NCI-H2171 (cell line): ENCODE results near the gene MON2.
"Not testable (repeated sequence)": the region's sequence is repeated elsewhere in the genome, so short reads cannot be mapped to it uniquely, and the experiment has no call there.

Source experiments
- DNase-seq: peaks from one replicate; lab custom pipeline; 2025; lab: John Stamatoyannopoulos, UW

MON2 gene, protein sequence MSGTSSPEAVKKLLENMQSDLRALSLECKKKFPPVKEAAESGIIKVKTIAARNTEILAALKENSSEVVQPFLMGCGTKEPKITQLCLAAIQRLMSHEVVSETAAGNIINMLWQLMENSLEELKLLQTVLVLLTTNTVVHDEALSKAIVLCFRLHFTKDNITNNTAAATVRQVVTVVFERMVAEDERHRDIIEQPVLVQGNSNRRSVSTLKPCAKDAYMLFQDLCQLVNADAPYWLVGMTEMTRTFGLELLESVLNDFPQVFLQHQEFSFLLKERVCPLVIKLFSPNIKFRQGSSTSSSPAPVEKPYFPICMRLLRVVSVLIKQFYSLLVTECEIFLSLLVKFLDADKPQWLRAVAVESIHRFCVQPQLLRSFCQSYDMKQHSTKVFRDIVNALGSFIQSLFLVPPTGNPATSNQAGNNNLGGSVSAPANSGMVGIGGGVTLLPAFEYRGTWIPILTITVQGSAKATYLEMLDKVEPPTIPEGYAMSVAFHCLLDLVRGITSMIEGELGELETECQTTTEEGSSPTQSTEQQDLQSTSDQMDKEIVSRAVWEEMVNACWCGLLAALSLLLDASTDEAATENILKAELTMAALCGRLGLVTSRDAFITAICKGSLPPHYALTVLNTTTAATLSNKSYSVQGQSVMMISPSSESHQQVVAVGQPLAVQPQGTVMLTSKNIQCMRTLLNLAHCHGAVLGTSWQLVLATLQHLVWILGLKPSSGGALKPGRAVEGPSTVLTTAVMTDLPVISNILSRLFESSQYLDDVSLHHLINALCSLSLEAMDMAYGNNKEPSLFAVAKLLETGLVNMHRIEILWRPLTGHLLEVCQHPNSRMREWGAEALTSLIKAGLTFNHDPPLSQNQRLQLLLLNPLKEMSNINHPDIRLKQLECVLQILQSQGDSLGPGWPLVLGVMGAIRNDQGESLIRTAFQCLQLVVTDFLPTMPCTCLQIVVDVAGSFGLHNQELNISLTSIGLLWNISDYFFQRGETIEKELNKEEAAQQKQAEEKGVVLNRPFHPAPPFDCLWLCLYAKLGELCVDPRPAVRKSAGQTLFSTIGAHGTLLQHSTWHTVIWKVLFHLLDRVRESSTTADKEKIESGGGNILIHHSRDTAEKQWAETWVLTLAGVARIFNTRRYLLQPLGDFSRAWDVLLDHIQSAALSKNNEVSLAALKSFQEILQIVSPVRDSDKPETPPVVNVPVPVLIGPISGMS (N-terminal part only)

DNA sequence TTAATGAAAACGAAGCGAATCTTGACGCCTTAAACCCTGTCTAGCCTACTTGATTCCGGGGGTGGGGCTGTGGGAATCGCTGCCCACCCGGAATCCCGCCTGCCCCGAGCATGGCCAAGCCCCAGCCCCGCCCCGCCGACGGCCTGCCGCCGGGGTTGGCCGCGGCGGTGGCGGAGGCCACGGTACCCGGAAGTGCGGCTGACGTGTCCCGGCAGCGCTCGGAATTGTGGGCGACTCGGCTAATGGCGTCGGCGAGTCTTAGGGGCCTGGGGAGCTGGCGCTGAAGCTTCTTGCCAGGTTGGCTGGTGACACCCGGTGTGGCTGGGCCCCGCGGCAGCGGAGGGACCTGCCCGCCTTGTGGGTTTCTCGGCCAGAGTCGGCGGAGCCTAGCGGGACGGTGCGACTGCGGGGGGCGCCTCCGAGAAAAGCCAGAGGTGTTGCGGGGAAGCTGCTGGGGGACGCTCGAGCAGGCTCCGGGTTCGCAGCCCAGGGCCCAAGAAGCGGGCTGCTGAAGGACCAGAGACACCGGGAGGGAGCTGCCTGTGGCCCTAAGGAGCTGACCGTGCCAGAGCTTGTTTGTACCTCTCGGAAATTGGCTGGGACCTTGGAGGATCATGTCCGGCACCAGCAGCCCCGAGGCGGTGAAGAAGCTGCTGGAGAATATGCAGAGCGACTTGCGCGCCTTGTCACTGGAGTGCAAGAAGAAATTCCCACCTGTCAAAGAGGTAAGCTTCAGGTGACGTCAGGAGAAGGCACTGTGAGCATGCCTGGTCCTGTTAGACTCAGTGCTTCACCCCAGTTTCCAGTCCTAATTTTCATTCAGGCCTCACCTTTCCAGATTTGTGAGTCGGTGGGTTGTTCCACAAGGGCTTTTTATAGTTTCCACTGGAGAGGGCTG lies at the start of gene MON2:
MON2 (plus strand) TSS at position 233 of the 898 bp plus-strand sequence; CDS start at position 615, 382 bp downstream.
- DNase-seq = peak; percentile 84

DNA sequence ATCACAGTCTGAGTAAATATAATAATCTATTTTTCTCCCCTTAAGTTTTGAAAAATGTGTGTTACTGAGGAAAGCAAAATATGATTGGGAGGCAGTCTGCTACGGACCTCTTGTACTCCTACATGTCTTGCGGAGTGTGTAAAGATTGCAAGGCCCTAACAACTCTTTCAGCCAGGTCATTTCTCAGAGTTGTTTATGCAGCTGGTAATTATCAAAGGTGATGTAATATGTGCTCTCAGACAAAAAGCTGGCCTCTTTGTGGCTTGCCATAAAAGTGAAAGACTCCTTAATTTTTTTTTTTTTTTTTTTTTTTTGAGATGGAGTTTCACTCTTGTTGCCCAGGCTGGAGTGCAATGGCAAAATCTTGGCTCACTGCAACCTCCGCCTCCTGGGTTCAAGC lies 40.5 kb upstream of the MON2 start:
- DNase-seq = no peak

DNA sequence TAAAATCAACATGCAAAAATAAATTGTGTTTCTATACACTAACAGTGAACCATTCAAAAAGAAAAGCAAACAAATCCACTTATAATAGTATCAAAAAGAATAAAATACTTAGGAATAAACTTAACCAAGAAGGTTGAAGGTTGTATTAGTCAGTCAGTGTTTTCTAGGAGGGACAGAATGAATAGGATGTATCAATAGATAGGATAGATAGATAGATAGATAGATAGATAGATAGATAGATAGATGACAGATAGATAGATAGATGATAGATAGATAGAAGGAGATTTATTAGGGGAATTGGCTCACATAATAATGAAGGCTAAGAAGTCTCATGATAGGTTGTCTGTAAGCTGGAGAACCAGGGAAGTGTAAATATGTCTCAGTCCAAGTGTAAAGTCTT lies 37.2 kb upstream of the MON2 start:
- DNase-seq = no peak

DNA sequence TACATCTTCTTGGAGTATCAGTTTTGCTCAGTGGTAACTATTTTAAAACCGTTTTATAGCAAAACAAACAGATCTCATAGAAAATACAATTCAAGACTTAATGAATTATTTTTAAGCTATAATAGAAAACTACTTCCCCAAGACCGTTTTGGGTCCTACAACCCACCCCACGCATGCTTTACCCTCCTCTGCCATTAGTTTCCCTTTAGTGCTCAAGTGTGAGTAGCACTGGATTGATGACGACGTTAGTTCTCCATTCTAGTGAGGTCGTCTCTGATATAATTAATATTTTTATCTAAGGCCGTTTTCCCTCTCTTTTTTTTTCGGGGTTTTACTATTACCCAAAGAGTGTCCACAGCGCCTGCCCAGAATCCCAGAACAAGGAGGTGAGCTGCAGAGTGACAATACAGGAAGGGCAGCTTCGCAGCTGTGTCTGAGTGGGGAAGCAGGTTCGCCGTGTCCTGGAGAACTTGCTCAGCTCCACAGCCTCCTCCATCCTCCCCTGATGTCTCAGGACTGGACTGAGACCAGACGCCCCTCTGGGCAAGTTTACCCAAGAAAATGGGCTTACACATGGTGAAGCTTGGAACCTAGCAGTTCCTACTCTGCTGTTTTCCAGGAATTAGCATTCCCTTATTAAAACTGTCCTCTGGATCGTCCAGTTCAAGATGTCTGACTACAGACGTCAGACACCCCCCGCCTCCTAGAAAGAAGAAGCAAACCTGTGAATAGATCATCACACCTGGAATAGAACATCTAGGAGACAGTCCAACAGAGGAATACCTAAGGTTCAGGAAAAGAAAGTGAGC lies 31.9 kb upstream of the MON2 start:
- no peak for DNase-seq

DNA sequence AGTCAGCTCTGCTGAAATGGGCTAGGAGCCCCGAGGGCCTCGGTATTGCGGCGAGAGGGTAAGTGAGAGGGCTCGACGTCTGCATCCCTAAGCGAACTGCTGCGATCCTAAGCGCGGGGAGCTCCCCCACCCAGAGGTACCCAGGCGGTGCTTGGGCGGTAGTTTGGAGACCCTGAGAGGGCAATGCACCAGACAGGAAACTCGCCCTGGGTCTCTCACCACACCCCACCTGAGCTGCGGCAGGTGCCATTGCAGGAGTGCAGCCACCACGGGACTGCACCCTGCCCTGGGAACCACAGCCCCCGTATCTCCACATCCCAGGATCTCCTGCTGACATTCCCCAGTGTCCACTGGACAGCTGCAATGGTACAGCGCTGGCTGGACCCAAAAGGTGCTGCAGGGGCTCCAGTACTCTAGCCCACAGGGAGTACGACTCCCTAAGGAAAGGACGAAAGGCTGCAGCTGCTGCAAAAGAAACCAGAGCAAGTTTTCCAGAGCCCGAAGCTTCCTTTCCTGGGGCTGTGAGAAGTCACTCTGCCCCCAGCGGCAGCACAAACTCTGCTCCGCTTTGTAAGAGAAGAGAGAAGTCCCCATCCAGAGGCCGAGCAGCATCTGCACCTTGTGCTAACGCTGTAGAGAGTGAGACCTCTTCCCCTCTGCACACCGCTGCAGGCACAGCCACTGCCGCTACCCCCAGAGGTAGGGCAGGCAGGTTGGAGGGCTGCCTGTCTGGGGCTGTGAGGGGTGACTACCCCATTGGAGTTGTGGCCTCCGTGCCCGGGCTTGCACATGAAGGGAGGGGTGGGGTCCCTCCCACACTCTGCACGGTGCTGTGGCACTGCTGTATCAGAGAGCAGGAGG lies 31.1 kb upstream of the MON2 start:
- DNase-seq = peak; percentile 40

DNA sequence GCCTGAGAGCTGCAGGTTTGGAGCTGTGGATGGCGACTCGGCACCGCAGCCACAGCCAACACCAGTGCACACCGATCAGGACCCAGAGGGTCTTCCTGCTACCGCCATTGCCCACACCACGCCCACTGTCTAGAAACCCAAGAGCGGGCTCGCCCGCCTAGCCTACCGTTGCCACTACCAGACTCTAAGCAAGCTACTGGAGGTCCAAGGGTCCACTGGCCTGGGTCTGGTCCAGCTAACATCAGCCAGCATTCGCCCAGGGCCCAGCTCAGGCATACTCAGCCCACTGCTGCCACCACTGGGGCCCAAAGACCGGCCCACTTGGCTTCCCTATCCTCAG lies 30.5 kb upstream of the MON2 start:
- no peak for DNase-seq

DNA sequence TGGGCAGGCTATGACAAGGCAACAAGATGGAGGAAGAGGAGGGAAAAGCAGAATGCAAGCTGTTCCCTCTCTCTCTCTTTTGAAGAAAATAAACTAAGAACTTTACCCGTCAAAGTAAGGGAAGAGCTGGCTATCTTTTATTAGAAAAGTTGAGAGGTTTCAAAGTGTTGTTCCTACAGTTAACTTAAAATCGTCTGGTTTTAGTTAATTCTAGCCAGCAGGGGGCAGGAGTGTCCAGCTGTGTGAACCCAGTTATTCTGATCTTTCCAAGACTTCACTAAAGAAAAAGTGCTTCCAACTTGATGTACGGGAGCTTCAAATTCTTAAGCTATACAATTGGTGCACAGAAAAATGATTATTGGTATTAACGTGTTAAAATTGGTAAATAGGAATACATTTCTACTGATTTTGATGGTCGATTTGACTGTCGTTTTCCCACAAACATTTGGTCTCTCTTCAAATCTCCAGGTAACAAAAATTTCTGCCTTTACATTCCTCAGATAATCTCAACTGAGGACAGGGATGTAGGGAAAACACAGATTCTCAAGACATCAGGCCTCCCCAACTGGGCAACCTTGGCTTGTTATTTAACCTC lies 28.4 kb upstream of the MON2 start:
- no peak for DNase-seq

DNA sequence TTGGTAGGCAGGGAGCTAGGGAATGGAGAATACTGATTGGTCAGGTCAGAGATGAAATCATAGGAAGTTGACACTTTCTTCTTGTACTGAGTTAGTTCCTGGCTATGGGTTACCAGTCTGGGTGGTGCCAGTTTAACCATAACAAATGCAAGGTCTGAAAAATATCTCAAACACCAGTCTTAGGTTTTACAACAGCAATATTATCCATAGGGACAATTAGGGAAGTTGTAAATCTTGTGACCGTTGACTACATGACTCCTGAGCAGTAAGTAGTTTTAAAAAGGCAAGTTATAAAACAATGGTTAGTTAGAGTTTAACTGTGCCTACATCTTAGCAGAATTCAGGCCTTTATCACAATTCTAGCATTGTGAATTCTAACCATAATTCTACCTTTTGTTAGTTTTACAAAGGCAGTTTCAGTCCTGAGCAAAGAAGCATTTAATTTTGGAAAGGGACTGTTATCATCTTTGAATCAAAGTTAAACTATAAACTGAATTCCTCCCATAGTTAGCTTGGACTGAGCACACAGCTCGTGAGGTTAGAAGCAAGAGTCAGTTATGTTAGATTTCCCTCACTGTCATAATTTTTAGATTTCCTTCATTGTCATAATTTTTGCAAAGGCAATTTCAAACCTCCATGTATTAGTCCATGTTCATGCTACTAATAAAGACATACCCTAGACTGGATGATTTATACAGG lies 19.7 kb upstream of the MON2 start:
- DNase-seq = no peak

DNA sequence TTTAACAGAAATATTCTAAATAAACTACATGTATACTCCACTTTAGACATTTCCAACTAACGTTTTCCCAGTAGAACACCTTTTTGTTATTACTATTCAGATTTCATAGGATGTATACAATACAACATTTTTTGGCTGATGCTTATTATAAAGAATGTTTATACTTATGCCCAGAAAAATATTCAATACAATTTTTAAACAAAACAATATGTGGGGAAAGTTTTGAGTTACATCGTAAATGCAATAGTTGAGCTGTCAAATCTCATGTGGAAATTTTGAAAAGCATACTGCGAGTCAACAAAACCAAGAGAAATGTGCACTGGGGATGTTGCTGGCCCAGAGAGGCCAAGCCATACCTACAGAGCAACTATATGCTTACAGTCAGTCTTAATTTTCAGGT lies 18.2 kb upstream of the MON2 start:
- DNase-seq = no peak

DNA sequence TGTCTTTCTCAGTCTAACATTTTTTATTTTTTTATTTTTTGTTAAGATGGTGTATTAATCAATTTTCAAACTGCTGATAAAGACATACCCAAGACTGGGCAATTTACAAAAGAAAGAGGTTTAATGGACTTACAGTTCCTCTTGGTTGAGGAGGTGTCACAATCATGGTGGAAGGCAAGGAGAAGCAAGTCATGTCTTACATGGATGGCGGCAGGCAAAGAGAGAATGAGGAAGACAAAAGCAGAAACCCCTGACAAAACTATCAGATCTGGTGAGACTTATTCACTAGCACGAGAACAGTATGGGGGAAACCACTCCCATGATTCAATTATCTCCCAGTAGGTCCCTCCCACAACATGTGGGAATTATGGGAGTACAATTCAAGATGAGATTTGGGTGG lies 11.2 kb upstream of the MON2 start:
- not testable (repeated sequence) for DNase-seq

DNA sequence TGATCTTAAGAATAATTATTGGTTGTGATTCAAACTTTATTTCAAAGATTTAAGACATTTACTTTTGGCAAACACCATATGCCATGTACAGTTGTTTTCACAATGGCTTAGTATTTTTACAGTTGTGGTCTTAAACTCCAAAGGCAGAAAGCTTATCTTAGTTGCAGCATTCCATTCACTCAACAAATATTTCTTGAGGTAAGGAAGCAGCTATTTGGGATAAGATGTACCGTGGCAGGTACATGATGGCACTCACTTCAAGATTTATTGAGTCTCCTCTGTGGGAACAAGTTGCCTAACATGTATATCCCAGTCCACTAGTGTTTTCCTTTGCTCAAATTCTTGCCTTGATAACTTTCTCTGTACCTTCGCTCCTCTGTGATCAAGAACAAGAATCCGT lies 8.0 kb upstream of the MON2 start:
- no peak for DNase-seq

DNA sequence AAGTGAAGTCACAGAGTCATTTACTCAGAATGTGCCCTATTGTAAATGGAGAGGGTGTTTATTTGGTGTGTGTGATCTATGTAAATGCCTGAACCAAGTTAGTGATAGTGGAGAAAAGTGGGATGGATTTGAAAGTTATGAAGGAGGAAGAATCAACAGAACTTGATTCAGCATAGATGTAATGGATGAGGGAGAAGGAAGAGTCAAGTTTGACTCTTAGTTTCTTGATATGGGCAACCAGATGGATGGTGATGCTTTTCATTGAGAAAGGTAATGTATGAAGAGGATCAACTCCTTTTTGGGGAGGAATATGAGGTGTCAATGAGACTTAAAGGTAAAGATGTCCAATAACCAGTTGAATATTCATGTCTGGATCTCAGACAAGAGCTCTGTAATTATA lies 6.7 kb upstream of the MON2 start:
- no peak for DNase-seq

DNA sequence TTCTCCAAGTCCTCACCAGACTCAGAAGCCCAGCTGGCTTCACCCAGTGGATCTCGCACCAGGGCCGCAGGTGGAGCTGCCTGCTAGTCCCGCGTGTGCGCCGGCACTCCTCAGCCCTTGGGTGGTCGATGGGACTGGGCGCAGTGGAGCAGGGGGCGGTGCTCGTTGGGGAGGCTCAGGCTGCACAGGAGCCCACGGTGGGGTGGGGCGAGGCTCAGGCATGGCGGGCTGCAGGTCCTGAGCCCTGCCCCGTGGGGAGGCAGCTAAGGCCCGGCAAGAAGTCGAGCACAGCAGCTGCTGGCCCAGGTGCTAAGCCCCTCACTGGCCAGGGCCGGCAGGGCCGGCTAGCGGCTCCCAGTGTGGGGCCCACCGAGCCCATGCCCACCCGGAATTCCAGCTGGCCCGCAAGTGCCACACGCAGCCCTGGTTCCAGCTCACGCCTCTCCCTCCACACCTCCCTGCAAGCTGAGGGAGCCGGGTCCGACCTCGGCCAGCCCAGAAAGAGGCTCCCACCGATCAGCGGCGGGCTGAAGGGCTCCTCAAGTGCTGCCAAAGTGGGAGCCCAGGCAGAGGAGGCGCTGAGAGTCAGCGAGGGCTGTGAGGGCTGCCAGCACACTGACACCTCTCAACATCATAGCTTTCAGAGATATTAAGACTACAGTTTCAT lies 5.3 kb upstream of the MON2 start:
- not testable (repeated sequence) for DNase-seq

DNA sequence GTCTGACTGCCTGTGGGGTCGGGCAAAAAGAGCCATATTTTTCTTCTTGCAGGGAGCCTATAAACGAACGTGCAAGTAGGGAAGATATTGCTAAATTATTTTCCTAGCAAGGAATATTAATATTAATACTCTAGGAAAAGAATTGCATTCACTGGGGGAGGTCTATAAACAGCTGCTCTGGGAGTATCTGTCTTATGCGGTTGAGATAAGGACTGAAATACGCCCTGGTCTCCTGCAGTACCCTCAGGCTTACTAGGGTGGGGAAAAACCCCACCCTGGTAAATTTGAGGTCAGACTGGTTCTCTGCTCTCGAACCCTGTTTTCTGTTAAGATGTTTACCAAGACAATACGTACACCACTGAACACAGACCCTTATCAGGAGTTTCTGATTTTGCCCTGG lies 3.4 kb upstream of the MON2 start:
- DNase-seq = not testable (repeated sequence)

DNA sequence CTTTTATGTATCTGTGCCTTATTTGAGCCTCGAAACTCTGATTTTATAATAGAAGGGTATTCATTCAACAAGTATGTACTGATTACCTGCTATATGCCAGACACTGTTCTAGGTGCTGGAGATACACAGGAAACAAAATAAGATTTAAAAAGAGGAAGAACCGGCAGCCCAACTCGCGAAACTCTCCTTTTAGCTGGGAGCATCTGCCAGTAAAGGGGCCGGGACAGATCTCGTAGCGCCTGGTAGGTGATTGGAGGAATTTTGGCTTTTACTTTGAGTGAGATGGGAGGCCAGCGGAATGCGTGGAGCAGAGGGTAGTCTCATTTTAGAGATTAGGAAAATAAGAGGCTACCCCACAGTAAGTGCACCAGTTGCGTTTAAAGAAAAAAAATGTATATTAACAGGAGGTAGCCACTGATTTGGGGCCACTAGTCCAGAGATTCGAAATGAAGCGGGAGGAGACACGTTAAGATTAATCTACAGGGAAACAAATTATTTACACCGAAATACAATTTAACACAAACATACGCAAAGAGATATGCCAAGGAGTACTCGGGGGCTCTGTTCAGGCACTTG lies 520 bp upstream of the MON2 start:
- DNase-seq = peak; percentile 20

DNA sequence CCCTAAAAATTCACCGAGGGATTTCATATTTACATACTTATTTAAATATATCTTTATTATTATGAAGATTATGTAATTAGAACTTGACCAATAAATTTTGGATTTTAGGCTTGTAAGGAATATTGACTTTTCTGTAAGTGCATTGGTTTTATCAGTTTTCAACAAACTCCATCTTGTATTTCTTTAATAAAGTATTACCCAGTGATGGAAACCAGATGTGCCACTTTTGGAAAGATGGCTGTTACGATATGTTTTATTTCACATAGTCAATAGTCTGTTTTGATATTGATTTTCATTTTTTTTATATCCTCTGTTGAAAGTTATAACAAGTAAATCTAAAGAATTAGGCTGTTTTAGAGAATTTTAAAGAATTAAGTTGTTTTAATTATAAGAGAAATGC lies 1.8 kb downstream of the MON2 start:
- no peak for DNase-seq

DNA sequence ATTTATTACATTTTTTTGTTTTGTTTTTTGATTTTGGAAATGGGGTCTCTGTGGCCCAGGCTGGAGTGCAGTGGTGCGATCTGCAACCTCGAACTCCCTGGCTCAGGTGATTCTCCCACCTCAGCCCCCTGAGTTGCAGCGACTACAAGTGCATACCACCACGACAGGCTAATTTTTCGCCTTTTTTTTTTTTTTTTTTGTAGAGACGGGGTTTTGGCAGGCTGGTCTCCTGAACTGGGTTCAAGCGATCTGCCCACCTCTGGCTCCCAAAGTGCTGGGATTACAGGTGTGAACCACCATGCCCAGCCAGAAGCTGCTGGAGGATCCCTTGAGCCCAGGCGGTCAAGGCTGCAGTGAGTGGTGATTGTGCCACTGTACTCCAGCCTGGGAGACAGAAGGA lies 2.3 kb downstream of the MON2 start:
- DNase-seq = no peak

DNA sequence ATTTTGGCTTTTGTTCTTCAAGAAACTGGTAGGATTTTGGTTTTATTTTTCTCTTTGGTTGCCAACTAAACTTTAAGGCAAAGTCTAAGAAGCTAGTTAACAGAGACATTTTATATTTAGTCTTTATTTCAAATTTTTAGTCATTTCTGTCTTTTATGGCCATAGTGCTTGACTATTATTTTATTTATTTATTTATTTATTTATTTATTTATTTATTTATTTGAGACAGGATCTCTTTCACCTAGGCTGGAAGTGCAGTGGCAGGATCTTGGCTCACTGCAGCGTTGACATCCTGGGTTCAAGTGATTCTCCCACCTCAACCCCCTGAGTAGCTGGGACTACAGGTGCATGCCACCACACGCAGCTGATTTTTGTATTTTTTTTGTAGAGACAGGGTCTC lies 3.1 kb downstream of the MON2 start:
- no peak for DNase-seq
